ENCODE data around the gene PUM2. TPM values are rescaled to one million over a fixed set of nuclear protein-coding genes. Genes with fewer than 3 reads are reported as not detected.
"Not testable (repeated sequence)": the region's sequence is repeated elsewhere in the genome, so short reads cannot be mapped to it uniquely, and the experiment has no call there.

PUM2 gene
- total RNA-seq, 1 donor from 2014 or later = 122 TPM

DNA sequence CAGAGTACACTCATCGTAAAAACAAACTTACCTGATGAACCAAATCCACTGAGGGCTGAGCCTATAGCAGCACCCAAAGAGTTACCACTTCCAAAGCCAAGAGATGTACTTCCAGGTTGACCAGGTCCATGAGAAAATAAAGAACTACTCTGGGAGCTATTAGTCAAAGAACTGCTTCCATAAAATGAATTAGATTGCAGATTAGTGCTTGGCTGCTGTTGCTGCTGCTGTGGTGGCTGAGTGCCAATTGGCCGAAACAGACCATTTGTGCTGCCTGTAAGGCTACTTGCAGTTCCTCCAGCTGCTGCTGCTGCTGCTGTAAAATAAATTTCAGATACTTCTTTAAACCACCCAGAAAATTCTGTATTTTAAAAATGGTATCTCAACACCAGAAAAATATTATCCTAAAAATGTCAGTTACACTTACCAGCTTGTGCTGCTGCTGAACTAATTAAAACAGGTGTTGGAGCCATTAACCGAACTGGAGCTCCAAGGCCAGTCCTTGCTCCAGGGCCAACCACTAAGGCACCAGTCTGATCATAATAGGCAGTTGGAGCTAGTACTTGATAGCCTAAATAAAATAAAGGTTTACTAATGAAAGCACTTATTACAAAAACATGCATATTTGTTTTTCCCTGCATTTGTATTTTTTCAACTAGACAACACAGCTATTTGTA is 67.6 kb downstream of the PUM2 start:
- H3K9me3 Mint-ChIP-seq = no peaks in the 10 kb centered on the region
- H3K27ac Mint-ChIP-seq = no peak overlapping the region
- H3K4me1 Mint-ChIP-seq = peaks cover 5% of the 10 kb centered on the region
- TF ChIP-seq, protein P1, sequence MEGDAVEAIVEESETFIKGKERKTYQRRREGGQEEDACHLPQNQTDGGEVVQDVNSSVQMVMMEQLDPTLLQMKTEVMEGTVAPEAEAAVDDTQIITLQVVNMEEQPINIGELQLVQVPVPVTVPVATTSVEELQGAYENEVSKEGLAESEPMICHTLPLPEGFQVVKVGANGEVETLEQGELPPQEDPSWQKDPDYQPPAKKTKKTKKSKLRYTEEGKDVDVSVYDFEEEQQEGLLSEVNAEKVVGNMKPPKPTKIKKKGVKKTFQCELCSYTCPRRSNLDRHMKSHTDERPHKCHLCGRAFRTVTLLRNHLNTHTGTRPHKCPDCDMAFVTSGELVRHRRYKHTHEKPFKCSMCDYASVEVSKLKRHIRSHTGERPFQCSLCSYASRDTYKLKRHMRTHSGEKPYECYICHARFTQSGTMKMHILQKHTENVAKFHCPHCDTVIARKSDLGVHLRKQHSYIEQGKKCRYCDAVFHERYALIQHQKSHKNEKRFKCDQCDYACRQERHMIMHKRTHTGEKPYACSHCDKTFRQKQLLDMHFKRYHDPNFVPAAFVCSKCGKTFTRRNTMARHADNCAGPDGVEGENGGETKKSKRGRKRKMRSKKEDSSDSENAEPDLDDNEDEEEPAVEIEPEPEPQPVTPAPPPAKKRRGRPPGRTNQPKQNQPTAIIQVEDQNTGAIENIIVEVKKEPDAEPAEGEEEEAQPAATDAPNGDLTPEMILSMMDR (IDR thresholded peaks at IDR 0.05; ENCODE audit: unreplicated experiment) = no peak
- peak; percentile 28 to 42 for DNase-seq (ENCODE audit: low spot score in 2 of 2, unreplicated experiment in 2 of 2)
- peaks cover 22% of the 10 kb centered on the region for H3K36me3 Mint-ChIP-seq
- H3K4me3 Mint-ChIP-seq = no peak overlapping the region
- H3K27me3 Mint-ChIP-seq (ENCODE audit: low read depth) = no peaks in the 10 kb centered on the region

DNA sequence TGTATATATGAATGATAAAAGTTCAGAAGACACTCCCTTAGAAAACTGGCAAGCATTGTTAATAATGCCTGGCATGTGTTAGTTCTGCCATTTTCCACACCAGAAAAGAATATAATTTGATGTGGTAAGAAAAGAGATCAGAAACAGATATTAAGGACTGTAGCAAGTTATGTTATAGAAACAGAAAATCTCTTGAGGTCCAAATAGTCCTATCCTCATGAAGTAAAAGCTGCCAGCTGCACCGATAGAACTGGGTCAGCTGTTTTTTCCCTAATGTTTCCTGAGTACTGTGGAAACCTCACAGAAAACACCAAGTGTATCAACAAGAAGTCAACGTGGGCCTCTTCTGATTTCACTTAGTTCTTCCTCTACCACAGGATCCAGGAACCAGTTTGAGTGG is 68.8 kb downstream of the PUM2 start:
- H3K27ac Mint-ChIP-seq = no peak overlapping the region
- H3K4me3 Mint-ChIP-seq = no peak overlapping the region
- peaks cover 5% of the 10 kb centered on the region for H3K4me1 Mint-ChIP-seq
- no peaks in the 10 kb centered on the region for H3K27me3 Mint-ChIP-seq (ENCODE audit: low read depth)
- no peaks in the 10 kb centered on the region for H3K9me3 Mint-ChIP-seq
- H3K36me3 Mint-ChIP-seq = peaks cover 22% of the 10 kb centered on the region
- DNase-seq (ENCODE audit: low spot score in 2 of 2, unreplicated experiment in 2 of 2) = no peak
- TF ChIP-seq, protein P1 (IDR thresholded peaks at IDR 0.05; ENCODE audit: unreplicated experiment) = no peak

DNA sequence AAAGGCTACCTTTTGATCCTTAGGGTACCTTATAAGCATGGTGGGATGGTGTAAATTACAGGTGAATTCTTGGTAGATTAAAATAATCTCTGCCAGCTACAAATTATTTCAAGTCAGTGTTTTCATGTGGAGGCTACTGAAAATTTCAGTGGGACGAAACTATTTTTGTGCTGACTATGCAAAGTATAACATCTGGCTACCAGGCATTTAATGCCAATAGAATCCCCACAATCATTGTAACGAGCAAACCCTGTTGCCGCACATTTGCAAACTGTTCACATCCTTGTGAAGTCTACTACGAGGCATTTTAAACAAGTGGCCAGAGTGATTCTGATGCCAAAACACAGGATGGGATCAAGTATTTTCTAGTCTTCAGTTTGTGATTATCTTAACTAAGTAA is 77.6 kb downstream of the PUM2 start:
- TF ChIP-seq, protein P1 (IDR thresholded peaks at IDR 0.05; ENCODE audit: unreplicated experiment) = no peak
- no peaks in the 10 kb centered on the region for H3K27me3 Mint-ChIP-seq (ENCODE audit: low read depth)
- no peak overlapping the region for H3K4me3 Mint-ChIP-seq
- H3K9me3 Mint-ChIP-seq = no peaks in the 10 kb centered on the region
- no peaks in the 10 kb centered on the region for H3K4me1 Mint-ChIP-seq
- no peak for DNase-seq (ENCODE audit: low spot score in 2 of 2, unreplicated experiment in 2 of 2)
- peaks cover 8% of the 10 kb centered on the region for H3K36me3 Mint-ChIP-seq
- no peak overlapping the region for H3K27ac Mint-ChIP-seq

DNA sequence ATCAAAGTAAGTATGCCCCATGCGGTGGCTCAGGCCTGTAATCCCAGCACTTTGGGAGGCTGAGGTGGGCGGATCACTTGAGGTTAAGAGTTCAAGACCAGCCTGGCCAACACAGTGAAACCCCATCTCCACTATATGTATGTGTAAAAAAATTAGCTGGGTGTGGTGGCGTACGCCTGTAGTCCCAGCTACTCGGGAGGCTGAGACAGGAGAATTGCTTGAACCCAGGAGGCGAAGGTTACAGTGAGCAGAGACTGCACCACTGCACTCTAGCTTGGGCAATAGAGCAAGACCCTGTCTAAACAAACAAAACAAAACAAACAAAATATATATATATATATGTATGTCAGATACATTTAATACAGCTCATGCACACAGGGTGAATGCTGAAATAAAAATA is 82.3 kb downstream of the PUM2 start:
- not testable (repeated sequence) for H3K4me1 Mint-ChIP-seq; DNase-seq (ENCODE audit: low spot score in 2 of 2, unreplicated experiment in 2 of 2); H3K9me3 Mint-ChIP-seq; H3K4me3 Mint-ChIP-seq; H3K27ac Mint-ChIP-seq; H3K27me3 Mint-ChIP-seq (ENCODE audit: low read depth)
- peaks cover 17% of the 10 kb centered on the region for H3K36me3 Mint-ChIP-seq

DNA sequence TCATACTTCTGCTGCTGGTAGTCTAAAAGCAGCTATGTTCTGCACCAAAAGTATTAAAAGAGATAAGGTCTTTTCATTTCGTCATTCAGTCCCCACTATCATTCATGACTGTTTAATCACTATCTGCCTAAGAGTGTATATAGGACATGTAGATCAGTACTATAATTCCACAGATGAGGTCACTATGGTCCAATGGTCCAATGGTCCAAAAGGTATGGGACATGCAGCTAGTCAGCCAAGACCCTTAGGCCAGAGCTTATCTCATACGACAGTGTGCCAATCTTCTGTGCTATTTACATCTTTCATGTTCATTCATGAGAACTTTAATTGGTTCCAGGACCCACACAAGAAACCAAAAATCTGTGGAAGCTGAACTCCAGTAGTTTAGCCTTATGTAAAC is 83.1 kb downstream of the PUM2 start:
- no peak overlapping the region for H3K4me3 Mint-ChIP-seq
- no peak overlapping the region for H3K27ac Mint-ChIP-seq
- peaks cover 17% of the 10 kb centered on the region for H3K36me3 Mint-ChIP-seq
- no peak for DNase-seq (ENCODE audit: low spot score in 2 of 2, unreplicated experiment in 2 of 2)
- no peaks in the 10 kb centered on the region for H3K27me3 Mint-ChIP-seq (ENCODE audit: low read depth)
- TF ChIP-seq, protein P1 (IDR thresholded peaks at IDR 0.05; ENCODE audit: unreplicated experiment) = no peak
- H3K4me1 Mint-ChIP-seq = no peaks in the 10 kb centered on the region
- no peaks in the 10 kb centered on the region for H3K9me3 Mint-ChIP-seq

DNA sequence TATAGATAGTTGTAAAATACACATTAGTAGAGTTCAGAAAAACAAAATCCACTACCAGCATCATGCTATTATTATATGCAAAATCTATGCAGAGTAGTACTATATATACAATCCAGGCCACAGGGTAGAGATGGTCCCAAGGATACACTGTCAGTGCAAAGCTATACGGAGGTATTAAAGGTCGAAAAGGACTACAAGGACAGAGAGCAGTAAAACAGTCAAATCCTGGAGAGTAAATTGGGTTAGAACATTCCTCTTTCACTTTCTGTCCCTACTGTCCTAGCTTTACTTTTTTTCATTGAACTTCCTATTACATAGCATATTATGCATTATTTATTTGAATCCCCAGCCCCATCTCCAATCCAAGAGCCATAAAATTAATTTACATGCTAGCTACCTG is 86.0 kb downstream of the PUM2 start:
- no peak overlapping the region for H3K27ac Mint-ChIP-seq
- H3K27me3 Mint-ChIP-seq (ENCODE audit: low read depth) = no peaks in the 10 kb centered on the region
- no peaks in the 10 kb centered on the region for H3K4me1 Mint-ChIP-seq
- peaks cover 24% of the 10 kb centered on the region for H3K36me3 Mint-ChIP-seq
- no peak overlapping the region for H3K4me3 Mint-ChIP-seq
- no peak for DNase-seq (ENCODE audit: low spot score in 2 of 2, unreplicated experiment in 2 of 2)
- TF ChIP-seq, protein P1 (IDR thresholded peaks at IDR 0.05; ENCODE audit: unreplicated experiment) = no peak
- no peaks in the 10 kb centered on the region for H3K9me3 Mint-ChIP-seq
